SK-N-DZ (cell line): ENCODE data around the gene CHST11.

Experiments used
- DNase-seq: peaks from one replicate; pipeline ENCODE4 v3.0.0-alpha.2; 2015; ENCODE audit warnings: low spot score

CHST11 gene

GRCh38 chr12:104459368-104459909, 2.7 kb downstream of the CHST11 start:
- no peak for DNase-seq

- DNase-seq = no peak
Observed at GRCh38 chr12:104460041-104460719, 3.4 kb downstream of the CHST11 start.

GRCh38 chr12:104460973-104461698, 4.4 kb downstream of the CHST11 start:
- no peak for DNase-seq

- no peak for DNase-seq
Observed at GRCh38 chr12:104462325-104462724, 5.6 kb downstream of the CHST11 start.

GRCh38 chr12:104462931-104463339, 6.2 kb downstream of the CHST11 start:
- no peak for DNase-seq

- no peak for DNase-seq
Observed at GRCh38 chr12:104463368-104463767, 6.6 kb downstream of the CHST11 start.

GRCh38 chr12:104464899-104465298, 8.2 kb downstream of the CHST11 start:
- DNase-seq = no peak

GRCh38 chr12:104466709-104467345, 10.1 kb downstream of the CHST11 start:
- no peak for DNase-seq

- DNase-seq = no peak
Observed at GRCh38 chr12:104467346-104467837, 10.6 kb downstream of the CHST11 start.

- no peak for DNase-seq
Observed at GRCh38 chr12:104468371-104468770, 11.6 kb downstream of the CHST11 start.

- no peak for DNase-seq
Observed at GRCh38 chr12:104469066-104469465, 12.3 kb downstream of the CHST11 start.

- DNase-seq = no peak
Observed at GRCh38 chr12:104469523-104469922, 12.8 kb downstream of the CHST11 start.

- no peak for DNase-seq
Observed at GRCh38 chr12:104470521-104470920, 13.8 kb downstream of the CHST11 start.

- no peak for DNase-seq
Observed at GRCh38 chr12:104471336-104471735, 14.6 kb downstream of the CHST11 start.

- no peak for DNase-seq
Observed at GRCh38 chr12:104472748-104473147, 16.0 kb downstream of the CHST11 start.

GRCh38 chr12:104473374-104473983, 16.7 kb downstream of the CHST11 start:
- no peak for DNase-seq

- DNase-seq = no peak
Observed at GRCh38 chr12:104475271-104475670, 18.5 kb downstream of the CHST11 start.

- no peak for DNase-seq
Observed at GRCh38 chr12:104477510-104478390, 21.0 kb downstream of the CHST11 start.

GRCh38 chr12:104478396-104479122, 21.8 kb downstream of the CHST11 start:
- DNase-seq = no peak

GRCh38 chr12:104479123-104479662, 22.4 kb downstream of the CHST11 start:
- DNase-seq = no peak
